Stimulated activated CD8-positive, alpha-beta memory T cell treated with anti-CD3 and anti-CD28 coated beads, Interleukin-4, amount 100 ng/mL, for 24 hours (primary cell): ENCODE results near the gene CAMTA1.
"Not testable (repeated sequence)": the region's sequence is repeated elsewhere in the genome, so short reads cannot be mapped to it uniquely, and the experiment has no call there.

Experiments used
- DNase-seq: peaks from one replicate; pipeline ENCODE4 v3.0.0-alpha.2; 2020; ENCODE audit warnings: low read depth

CAMTA1 gene, protein sequence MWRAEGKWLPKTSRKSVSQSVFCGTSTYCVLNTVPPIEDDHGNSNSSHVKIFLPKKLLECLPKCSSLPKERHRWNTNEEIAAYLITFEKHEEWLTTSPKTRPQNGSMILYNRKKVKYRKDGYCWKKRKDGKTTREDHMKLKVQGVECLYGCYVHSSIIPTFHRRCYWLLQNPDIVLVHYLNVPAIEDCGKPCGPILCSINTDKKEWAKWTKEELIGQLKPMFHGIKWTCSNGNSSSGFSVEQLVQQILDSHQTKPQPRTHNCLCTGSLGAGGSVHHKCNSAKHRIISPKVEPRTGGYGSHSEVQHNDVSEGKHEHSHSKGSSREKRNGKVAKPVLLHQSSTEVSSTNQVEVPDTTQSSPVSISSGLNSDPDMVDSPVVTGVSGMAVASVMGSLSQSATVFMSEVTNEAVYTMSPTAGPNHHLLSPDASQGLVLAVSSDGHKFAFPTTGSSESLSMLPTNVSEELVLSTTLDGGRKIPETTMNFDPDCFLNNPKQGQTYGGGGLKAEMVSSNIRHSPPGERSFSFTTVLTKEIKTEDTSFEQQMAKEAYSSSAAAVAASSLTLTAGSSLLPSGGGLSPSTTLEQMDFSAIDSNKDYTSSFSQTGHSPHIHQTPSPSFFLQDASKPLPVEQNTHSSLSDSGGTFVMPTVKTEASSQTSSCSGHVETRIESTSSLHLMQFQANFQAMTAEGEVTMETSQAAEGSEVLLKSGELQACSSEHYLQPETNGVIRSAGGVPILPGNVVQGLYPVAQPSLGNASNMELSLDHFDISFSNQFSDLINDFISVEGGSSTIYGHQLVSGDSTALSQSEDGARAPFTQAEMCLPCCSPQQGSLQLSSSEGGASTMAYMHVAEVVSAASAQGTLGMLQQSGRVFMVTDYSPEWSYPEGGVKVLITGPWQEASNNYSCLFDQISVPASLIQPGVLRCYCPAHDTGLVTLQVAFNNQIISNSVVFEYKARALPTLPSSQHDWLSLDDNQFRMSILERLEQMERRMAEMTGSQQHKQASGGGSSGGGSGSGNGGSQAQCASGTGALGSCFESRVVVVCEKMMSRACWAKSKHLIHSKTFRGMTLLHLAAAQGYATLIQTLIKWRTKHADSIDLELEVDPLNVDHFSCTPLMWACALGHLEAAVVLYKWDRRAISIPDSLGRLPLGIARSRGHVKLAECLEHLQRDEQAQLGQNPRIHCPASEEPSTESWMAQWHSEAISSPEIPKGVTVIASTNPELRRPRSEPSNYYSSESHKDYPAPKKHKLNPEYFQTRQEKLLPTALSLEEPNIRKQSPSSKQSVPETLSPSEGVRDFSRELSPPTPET (N-terminal part only)

DNA sequence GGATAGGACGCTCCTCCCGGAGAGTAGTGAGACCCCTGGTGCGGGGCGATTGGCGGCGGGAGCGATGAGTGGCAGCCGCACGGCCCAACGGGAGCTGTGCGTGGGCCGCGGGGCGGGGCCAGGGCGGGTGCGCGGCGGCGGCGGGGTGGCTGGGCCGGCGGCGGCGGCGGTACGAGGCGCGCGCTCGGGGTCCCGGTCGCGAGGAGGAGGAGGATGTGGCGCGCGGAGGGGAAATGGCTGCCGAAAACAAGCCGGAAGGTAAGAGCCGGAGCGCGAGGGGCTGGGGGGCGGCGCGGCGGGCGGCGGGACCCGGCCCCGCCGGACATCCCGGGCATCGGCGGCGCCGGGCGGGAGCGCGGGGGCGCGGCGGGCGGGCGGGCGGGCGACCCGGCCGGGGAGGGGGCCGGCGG, at the start of gene CAMTA1:
CAMTA1 (plus strand) TSS at position 137 of the 410 bp plus-strand sequence; CDS start at position 214, 77 bp downstream.
- DNase-seq, result no peak

DNA sequence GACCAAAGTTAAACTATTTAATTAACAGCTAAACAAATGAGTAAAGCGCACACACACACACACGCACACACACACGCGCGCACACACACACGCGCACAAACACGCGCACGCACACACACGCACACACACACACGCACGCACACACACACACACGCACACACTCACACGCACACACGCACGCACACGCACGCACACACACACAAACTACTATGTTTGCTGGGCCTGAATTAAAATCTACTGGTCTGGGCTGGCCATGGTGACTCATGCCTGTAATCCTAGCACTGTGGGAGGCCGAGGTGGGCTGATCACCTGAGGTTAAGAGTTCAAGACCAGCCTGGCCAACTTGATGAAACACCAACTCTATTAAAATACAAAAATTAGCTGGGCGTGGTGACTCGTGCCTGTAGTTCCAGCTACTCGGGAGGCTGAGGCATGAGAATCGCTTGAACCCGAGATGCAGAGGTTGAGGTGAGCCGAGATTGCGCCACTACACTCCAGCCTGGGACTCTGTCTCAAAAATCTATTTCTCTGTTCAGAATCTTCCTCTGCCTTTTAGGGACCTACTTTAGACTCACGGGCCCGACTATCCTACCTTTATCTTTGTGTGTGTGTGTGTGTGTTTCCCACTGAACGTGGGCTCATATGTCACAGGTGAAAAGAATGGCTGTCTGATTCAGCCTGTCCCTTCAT, 46.1 kb upstream of the CAMTA1 start:
- no peak for DNase-seq

DNA sequence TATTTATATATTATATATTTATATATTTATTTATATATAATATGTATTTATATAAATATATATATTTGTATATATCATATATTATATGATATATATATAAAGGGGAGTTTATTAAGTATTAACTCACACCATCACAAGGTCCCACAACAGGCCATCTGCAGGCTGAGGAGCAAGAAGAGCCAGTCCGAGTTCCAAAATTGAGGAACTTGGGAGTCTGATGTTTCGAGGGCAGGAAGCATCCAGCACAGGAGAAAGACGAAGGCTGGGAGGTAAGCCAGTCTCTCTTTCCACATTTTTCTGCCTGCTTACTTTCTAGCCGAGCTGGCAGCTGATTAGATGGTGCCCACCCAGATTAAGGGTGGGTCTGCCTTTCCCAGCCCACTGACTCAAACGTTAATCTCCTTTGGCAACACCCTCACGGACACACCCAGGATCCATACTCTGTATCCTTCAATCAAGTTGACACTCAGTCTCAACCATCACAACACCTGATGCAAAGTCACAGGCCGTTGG, 42.5 kb upstream of the CAMTA1 start:
- DNase-seq, result not testable (repeated sequence)

- DNase-seq, result no peak
These were observed 41.8 kb upstream of the CAMTA1 start for GRCh38 chr1:6743189-6744101.

DNA sequence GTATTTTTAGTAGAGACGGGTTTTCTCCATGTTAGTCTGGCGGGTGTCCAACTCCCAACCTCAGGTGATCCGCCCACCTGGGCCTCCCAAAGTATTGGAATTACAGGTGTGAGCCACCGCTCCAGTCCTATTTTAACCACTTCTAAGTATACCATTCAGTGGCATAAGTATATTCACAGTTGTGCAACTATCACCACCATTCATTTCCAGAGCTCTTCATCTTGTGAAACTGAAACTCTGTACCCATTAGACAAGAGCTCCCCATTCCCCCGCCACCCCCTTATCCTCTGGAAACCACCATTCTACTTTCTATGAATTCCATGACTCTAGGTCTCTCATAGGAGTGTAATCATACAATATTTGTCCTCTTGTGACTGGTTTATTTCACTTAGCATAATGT, 40.2 kb upstream of the CAMTA1 start:
- no peak for DNase-seq

DNA sequence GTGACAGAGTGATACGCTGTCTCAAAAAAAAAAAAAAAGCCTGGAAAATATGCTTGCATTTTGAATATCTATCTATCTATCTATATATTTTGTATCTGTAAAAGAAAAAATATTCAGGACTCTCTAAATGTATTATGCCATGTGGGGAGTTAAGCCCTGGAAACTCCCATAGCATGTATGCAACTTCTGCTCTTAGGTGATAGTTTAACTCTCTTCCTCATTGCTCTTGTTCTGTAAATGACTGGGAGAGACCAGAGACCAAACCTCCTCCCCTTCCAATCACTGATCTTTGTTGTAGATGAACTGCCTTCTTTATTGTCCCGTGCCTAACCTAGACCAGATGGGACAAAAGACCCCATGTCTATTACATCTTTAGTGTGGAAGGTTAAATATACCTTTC, 37.6 kb upstream of the CAMTA1 start:
- DNase-seq, result no peak

- DNase-seq, result no peak
These were observed 34.8 kb upstream of the CAMTA1 start for GRCh38 chr1:6750490-6750889.

- DNase-seq, result no peak
These were observed 31.7 kb upstream of the CAMTA1 start for GRCh38 chr1:6753320-6754140.

- DNase-seq, result no peak
These were observed 28.8 kb upstream of the CAMTA1 start for GRCh38 chr1:6756457-6756856.

- DNase-seq, result no peak
These were observed 27.4 kb upstream of the CAMTA1 start for GRCh38 chr1:6757719-6758435.

- DNase-seq, result no peak
These were observed 24.0 kb upstream of the CAMTA1 start for GRCh38 chr1:6761196-6761737.

DNA sequence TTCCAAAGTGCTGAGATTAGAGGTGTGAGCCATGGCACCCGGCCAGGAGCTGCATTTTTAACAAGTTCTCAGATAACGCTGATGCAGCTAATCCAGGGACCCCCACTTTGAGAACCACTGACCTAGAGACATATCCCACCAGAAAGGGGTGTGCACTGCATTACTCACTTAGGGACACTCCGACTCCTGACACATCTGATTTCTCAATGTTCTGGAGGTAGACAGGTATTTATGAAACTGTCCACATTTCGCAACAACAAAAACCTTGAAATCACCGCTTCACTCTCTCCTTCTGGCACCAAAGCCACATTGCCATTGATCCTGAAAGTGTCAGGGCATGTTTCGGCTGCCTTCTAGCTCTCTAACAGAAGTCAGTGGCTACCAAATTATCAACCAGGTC, 23.2 kb upstream of the CAMTA1 start:
- no peak for DNase-seq

- DNase-seq, result no peak
These were observed 14.4 kb upstream of the CAMTA1 start for GRCh38 chr1:6770751-6771440.

- DNase-seq, result no peak
These were observed 13.8 kb upstream of the CAMTA1 start for GRCh38 chr1:6771441-6771769.

- no peak for DNase-seq
These were observed 10.9 kb upstream of the CAMTA1 start for GRCh38 chr1:6774381-6774780.

GRCh38 chr1:6775261-6776043, 9.8 kb upstream of the CAMTA1 start:
- no peak for DNase-seq

- no peak for DNase-seq
These were observed 8.9 kb upstream of the CAMTA1 start for GRCh38 chr1:6776389-6776788.
